Stomach (tissue), 9 donors: ENCODE results near the gene MCF2L. TPM values are rescaled to one million over a fixed set of nuclear protein-coding genes. Genes with fewer than 3 reads are reported as not detected.

Source experiments
- DNase-seq, 2 donors: peaks; one replicate each; pipeline versions ENCODE4 v3.0.0 to v3.0.0-alpha.2; 2013 to 2019
- H3K27ac ChIP-seq, 5 donors: fragments of 200-600 bp in 4 of 5; sonication (generic) in 4 of 5; one replicate each; pipeline ENCODE4 v1.5.1; 2013 to 2019; ENCODE audit warnings: mild to moderate bottlenecking in 1 of 5, moderate library complexity in 1 of 5
- H3K27me3 ChIP-seq, 3 donors: fragments of 200-600 bp; sonication (generic); one replicate each; pipeline ENCODE4 v1.5.1; 2017 to 2019; ENCODE audit warnings: mixed run types in 1 of 3
- H3K36me3 ChIP-seq, 4 donors: fragments of 200-600 bp; sonication (generic); 1 replicate in 3 of 4; 2 replicates in 1 of 4; pipeline ENCODE4 v1.5.1; 2016 to 2019
- H3K4me1 ChIP-seq, 4 donors: fragments of 200-600 bp; sonication (generic); one replicate each; pipeline ENCODE4 v1.5.1; 2016 to 2019
- H3K4me3 ChIP-seq, 4 donors: fragments of 200-600 bp; sonication (generic) in 3 of 4; one replicate each; pipeline ENCODE4 v1.5.1; 2016 to 2019; ENCODE audit warnings: mild to moderate bottlenecking in 1 of 4
- H3K9me3 ChIP-seq, 4 donors: fragments of 200-600 bp; sonication (generic); one replicate each; pipeline ENCODE4 v1.5.1; 2016 to 2019
- CTCF ChIP-seq, 7 experiments: fragments of 450-650 bp in 4 of 7; fragments of 200-600 bp in 3 of 7; sonication (generic) in 3 of 7; IDR thresholded peaks; one replicate each; pipeline ENCODE4 v1.5.1; 2016 to 2019; ENCODE audit warnings: antibody characterized with exemption in 7 of 7, control low read depth in 2 of 7, mild to moderate bottlenecking in 1 of 7
- EP300 ChIP-seq: sonication (generic); formaldehyde crosslinking; IDR thresholded peaks from one replicate; pipeline ENCODE4 v1.6.1; 2017; ENCODE audit warnings: antibody characterized with exemption
- POLR2A ChIP-seq, 4 donors: fragments of 450-650 bp; IDR thresholded peaks; one replicate each; pipeline ENCODE4 v1.6.1; 2016; ENCODE audit warnings: antibody characterized with exemption in 4 of 4, control low read depth in 2 of 4, mild to moderate bottlenecking in 1 of 4, moderate library complexity in 1 of 4
- POLR2AphosphoS5 ChIP-seq, 3 donors: sonication (generic); formaldehyde crosslinking; IDR thresholded peaks; one replicate each; pipeline ENCODE4 v1.6.1; 2016; ENCODE audit warnings: antibody characterized with exemption in 3 of 3
- WGBS, 5 donors: extraction: QIAGEN DNeasy Blood & Tissue Kit in 3 of 5; methylation state at CpG; one replicate each; pipeline versions ENCODE4 v1.1.5 to v1.1.7; 2013 to 2018; 5-methylcytosine and 5-hydroxymethylcytosine counted together
- intact Hi-C: fragments of 100-400 bp; cut with DNase I; formaldehyde crosslinking; loops from one replicate; pipeline ENCODE4 v1.15.1; 2023; ENCODE audit warnings: low total_unique reads
- polyA plus RNA-seq, 3 donors: library from polyadenylated mRNA; stranded (reverse); fragments of 200-250 nt; gene quantifications; one replicate each; pipeline ENCODE4 v1.2.3, GENCODE V29; 2013
- total RNA-seq, 5 donors: library from RNA; depleted of rRNA; stranded (reverse); fragments of >200 nt; gene quantifications; one replicate each; pipeline versions ENCODE4 v1.1.0 to v1.2.3, GENCODE V29; 2014 to 2016
- donor health status: healthy with polysubstance abuse.
- donor health status: Bipolar disorder and iron deficiency.
- donor health status: healthy.

MCF2L gene
- total and polyA plus RNA-seq, 8 donors, result 10.8 to 363 (median 39.4) TPM

- Histone ChIP-seq H3K27ac (no peak overlapping the region), H3K36me3 (peaks cover 0 to 45% (median 40%) of the 10 kb centered on the region in 4 donors), H3K4me1 (peaks cover 14 to 21% (median 19%) of the 10 kb centered on the region in 4 donors), H3K27me3 (no peaks in the 10 kb centered on the region), H3K4me3 (no peak overlapping the region), H3K9me3 (no peaks in the 10 kb centered on the region)
- no peak for DNase-seq
- intact Hi-C loops, result no loop called here
- 83 to 90% (median 87%) methylated on average over 19 to 22 of the region's 22 CpGs for WGBS, 5 donors
- no peak for TF ChIP-seq CTCF (IDR thresholded peaks at IDR 0.05)
- no peak for TF ChIP-seq POLR2A (IDR thresholded peaks at IDR 0.05)
- no peak for TF ChIP-seq EP300
- no peak for TF ChIP-seq POLR2AphosphoS5 (IDR thresholded peaks at IDR 0.05)
Measured at GRCh38 chr13:113015826-113016525, 47.0 kb downstream of the MCF2L start.

GRCh38 chr13:113016526-113017295 lies 47.7 kb downstream of the MCF2L start:
- no peak for TF ChIP-seq CTCF (IDR thresholded peaks at IDR 0.05)
- no peak for TF ChIP-seq POLR2AphosphoS5 (IDR thresholded peaks at IDR 0.05)
- no peak for TF ChIP-seq EP300
- H3K36me3 ChIP-seq, result peaks cover 0 to 45% (median 40%) of the 10 kb centered on the region in 4 donors
- no peaks in the 10 kb centered on the region for H3K9me3 ChIP-seq
- H3K27me3 ChIP-seq, result no peaks in the 10 kb centered on the region
- intact Hi-C loops, result no loop called here
- H3K27ac ChIP-seq, result no peak overlapping the region
- no peak overlapping the region for H3K4me3 ChIP-seq
- 92 to 94% (median 94%) methylated on average over 38 to 41 of the region's 41 CpGs for WGBS, 5 donors
- peaks cover 14 to 21% (median 19%) of the 10 kb centered on the region in 4 donors for H3K4me1 ChIP-seq
- no peak for DNase-seq

GRCh38 chr13:113017506-113018215 lies 48.6 kb downstream of the MCF2L start:
- 86 to 90% (median 87%) methylated on average over 27 to 29 of the region's 29 CpGs for WGBS, 5 donors
- peaks cover 0 to 45% (median 40%) of the 10 kb centered on the region in 4 donors for H3K36me3 ChIP-seq
- no peak for DNase-seq

GRCh38 chr13:113018676-113019465 lies 49.9 kb downstream of the MCF2L start:
- no peak overlapping the region for H3K27ac ChIP-seq
- H3K9me3 ChIP-seq, result no peaks in the 10 kb centered on the region
- DNase-seq, result no peak
- intact Hi-C loops, result no loop called here
- peaks cover 0 to 45% (median 40%) of the 10 kb centered on the region in 4 donors for H3K36me3 ChIP-seq
- no peaks in the 10 kb centered on the region for H3K27me3 ChIP-seq
- peaks cover 11 to 26% (median 18%) of the 10 kb centered on the region in 4 donors for H3K4me1 ChIP-seq
- no peak overlapping the region for H3K4me3 ChIP-seq
- no peak for TF ChIP-seq CTCF (IDR thresholded peaks at IDR 0.05)
- TF ChIP-seq POLR2A (IDR thresholded peaks at IDR 0.05), result no peak
- no peak for TF ChIP-seq POLR2AphosphoS5 (IDR thresholded peaks at IDR 0.05)
- no peak for TF ChIP-seq EP300
- 81 to 90% (median 88%) methylated on average over 22 to 33 of the region's 33 CpGs for WGBS, 5 donors

More at GRCh38 chr13:113017506-113018215, 48.6 kb downstream of the MCF2L start:
- no peak for TF ChIP-seq POLR2A (IDR thresholded peaks at IDR 0.05)
- H3K9me3 ChIP-seq, result no peaks in the 10 kb centered on the region
- no peak overlapping the region for H3K4me3 ChIP-seq
- H3K27me3 ChIP-seq, result no peaks in the 10 kb centered on the region
- peaks cover 17 to 25% (median 23%) of the 10 kb centered on the region in 4 donors for H3K4me1 ChIP-seq
- no peak overlapping the region for H3K27ac ChIP-seq
- intact Hi-C loops, result no loop called here
